Endodermal cell (in vitro differentiated cells): ENCODE measurements around the gene ING4. TPM values are rescaled to one million over a fixed set of nuclear protein-coding genes. Genes with fewer than 3 reads are reported as not detected.

Experiments
- DNase-seq: peaks from one replicate; pipeline ENCODE4 v3.0.0-alpha.2; 2017
- H3K27ac ChIP-seq: 2 replicates; pipeline ENCODE4 v1.5.1; 2013; ENCODE audit warnings: mild to moderate bottlenecking, low read depth, low read length, moderate library complexity
- H3K27me3 ChIP-seq: 2 replicates; pipeline ENCODE4 v1.6.1; 2013; ENCODE audit warnings: mild to moderate bottlenecking, low read length, moderate library complexity; ENCODE audit not compliant: insufficient read depth, control insufficient read depth, poor library complexity, severe bottlenecking
- H3K36me3 ChIP-seq: 2 replicates; pipeline ENCODE4 v1.7.0; 2013; ENCODE audit warnings: mild to moderate bottlenecking, low read length, moderate library complexity; ENCODE audit not compliant: control insufficient read depth, insufficient read depth
- H3K4me1 ChIP-seq: one replicate; pipeline ENCODE4 v1.7.0; 2013; ENCODE audit warnings: low read length; ENCODE audit not compliant: control insufficient read depth, insufficient read depth
- H3K4me3 ChIP-seq: 2 replicates; pipeline ENCODE4 v1.5.1; 2013; ENCODE audit warnings: mild to moderate bottlenecking, low read length, moderate library complexity
- H3K9ac ChIP-seq: 2 replicates; pipeline ENCODE4 v1.6.1; 2013; ENCODE audit warnings: mild to moderate bottlenecking, low read length, moderate library complexity; ENCODE audit not compliant: poor library complexity, severe bottlenecking; ENCODE audit errors: extremely low read depth
- H3K9me3 ChIP-seq: 2 replicates; pipeline ENCODE4 v1.6.1; 2013; ENCODE audit warnings: mild to moderate bottlenecking, low read length, moderate library complexity; ENCODE audit not compliant: control insufficient read depth
- H3K27ac Mint-ChIP-seq: 2 replicates; pipeline ENCODE4 v1.8.0; 2020; ENCODE audit warnings: mixed read lengths
- H3K27me3 Mint-ChIP-seq: 2 replicates; pipeline ENCODE4 v1.8.0; 2021; ENCODE audit warnings: mild to moderate bottlenecking, mixed read lengths; ENCODE audit not compliant: insufficient read depth
- H3K36me3 Mint-ChIP-seq: 2 replicates; pipeline ENCODE4 v1.8.0; 2020; ENCODE audit warnings: low read depth, mixed read lengths
- H3K4me1 Mint-ChIP-seq: 2 replicates; pipeline ENCODE4 v1.8.0; 2020; ENCODE audit warnings: mixed read lengths
- H3K4me3 Mint-ChIP-seq: 2 replicates; pipeline ENCODE4 v1.8.0; 2020; ENCODE audit warnings: mild to moderate bottlenecking, moderate library complexity, mixed read lengths
- H3K9me3 Mint-ChIP-seq: 2 replicates; pipeline ENCODE4 v1.8.0; 2020; ENCODE audit warnings: mild to moderate bottlenecking, mixed read lengths
- CTCF ChIP-seq: fragments of 200-600 bp; sonication (generic); conservative IDR thresholded peaks from 2 replicates; pipeline ENCODE4 v1.5.0; 2021; ENCODE audit warnings: antibody characterized with exemption, mild to moderate bottlenecking
- WGBS, 2 experiments: methylation state at CpG; one replicate each; pipeline versions ENCODE4 v1.1.5 to v1.1.7; 2013; ENCODE audit warnings: missing lambda C conversion rate in 2 of 2, mixed read lengths in 1 of 2; ENCODE audit not compliant: insufficient coverage in 1 of 2, insufficient read length in 1 of 2; 5-methylcytosine and 5-hydroxymethylcytosine counted together
- total RNA-seq, 2 donors: library from RNA; stranded (reverse); fragmentation: NEBNext Ultra II Directional in 1 of 2; extraction: Animal tissue kit (Norgen Biotek cat#: 25700) in 1 of 2; gene quantifications; 2 replicates in 1 of 2; 3 replicates in 1 of 2; pipeline ENCODE4 v1.2.1, GENCODE V29; 2021

The ING4 gene
- total RNA-seq, 2 donors from 2014 or later: 30.5 to 60.3 TPM

DNA sequence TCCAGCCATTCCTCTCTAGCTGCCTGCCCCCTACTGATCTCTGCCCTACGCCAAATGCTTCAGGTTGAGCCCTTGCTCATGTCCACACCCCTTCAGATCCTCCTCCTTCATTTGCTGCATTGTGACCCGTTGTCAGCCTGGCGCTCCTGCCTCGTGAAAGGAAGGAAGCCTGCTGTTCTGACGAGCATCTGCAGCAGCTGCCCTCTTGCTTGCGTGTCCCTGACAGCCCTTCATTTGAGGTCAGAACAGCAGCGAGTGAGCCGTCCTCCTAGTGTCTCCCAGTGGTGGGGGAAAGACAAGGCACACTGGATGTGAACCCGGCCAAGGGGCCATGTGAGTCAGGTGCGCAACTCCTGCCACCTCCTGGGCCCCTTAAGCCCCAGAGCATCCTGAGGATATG lies 40.7 kb upstream of the ING4 start:
- Histone ChIP-seq H3K36me3 (no peaks in the 10 kb centered on the region), H3K9ac (no peak overlapping the region), H3K27me3 (peaks cover 33% of the 10 kb centered on the region), H3K4me3 (no peak overlapping the region), H3K27ac (no peak overlapping the region), H3K9me3 (no peaks in the 10 kb centered on the region), H3K4me1 (no peaks in the 10 kb centered on the region)
- H3K9me3 Mint-ChIP-seq: peaks cover 8% of the 10 kb centered on the region
- H3K4me3 Mint-ChIP-seq: no peak overlapping the region
- 16 to 24% methylated on average over 10 of the region's 10 CpGs for WGBS, 2 experiments
- DNase-seq: peak; percentile 87
- no peak overlapping the region for H3K27ac Mint-ChIP-seq
- H3K4me1 Mint-ChIP-seq: peaks cover 13% of the 10 kb centered on the region
- peaks cover 67% of the 10 kb centered on the region for H3K27me3 Mint-ChIP-seq
- TF ChIP-seq CTCF: peak; percentile 63
- no peaks in the 10 kb centered on the region for H3K36me3 Mint-ChIP-seq

GRCh38 chr12:6701078-6701768 lies 38.3 kb upstream of the ING4 start:
- Mint-ChIP-seq H3K4me1 (peaks cover 20% of the 10 kb centered on the region), H3K27ac (no peak overlapping the region), H3K36me3 (no peaks in the 10 kb centered on the region), H3K27me3 (peaks cover 86% of the 10 kb centered on the region), H3K9me3 (peaks cover 4% of the 10 kb centered on the region), H3K4me3 (peak overlapping the region; percentile 62)
- Histone ChIP-seq H3K27ac (no peak overlapping the region), H3K9me3 (no peaks in the 10 kb centered on the region), H3K36me3 (no peaks in the 10 kb centered on the region), H3K27me3 (peaks cover 33% of the 10 kb centered on the region), H3K9ac (no peak overlapping the region), H3K4me3 (peak overlapping the region; percentile 78), H3K4me1 (no peaks in the 10 kb centered on the region)
- 37 to 41% methylated on average over 8 to 13 of the region's 13 CpGs for WGBS, 2 experiments
- no peak for TF ChIP-seq CTCF
- peak; percentile 77 for DNase-seq

DNA sequence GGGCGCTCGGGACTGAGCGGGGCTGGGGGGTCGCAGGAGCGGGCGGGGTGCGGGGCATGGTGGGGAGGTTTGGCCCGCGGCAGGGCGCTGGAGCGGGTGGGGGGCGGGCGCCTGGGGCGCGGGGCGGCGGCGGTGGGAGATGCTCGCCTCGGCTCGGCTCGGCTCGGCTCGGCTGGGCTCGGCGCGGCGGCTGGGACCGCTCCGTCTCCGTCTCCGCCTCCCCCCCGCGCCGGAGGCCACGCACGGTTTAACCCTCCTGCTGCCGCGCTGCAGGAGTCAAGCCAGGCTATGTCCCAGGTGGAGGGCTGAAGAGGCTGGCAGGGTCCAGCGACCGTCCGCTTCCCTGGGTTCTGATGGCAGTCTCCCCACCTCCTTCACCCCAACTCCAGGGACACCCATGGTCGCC lies 37.7 kb upstream of the ING4 start, which contains the start of gene PIANP:
TSS of gene PIANP (minus strand) at position 170 of the 406 bp plus-strand sequence. CDS start 2,754 bp downstream, outside the sequence.
- peaks cover 91% of the 10 kb centered on the region for H3K27me3 Mint-ChIP-seq
- peak within 1 kb of the TSS; percentile 6 for H3K9ac ChIP-seq
- peaks cover 33% of the 10 kb centered on the region for H3K27me3 ChIP-seq
- peaks cover 4% of the 10 kb centered on the region for H3K9me3 Mint-ChIP-seq
- TF ChIP-seq CTCF: no peak
- H3K27ac Mint-ChIP-seq: no peak within 1 kb of the TSS
- peak within 1 kb of the TSS; percentile 62 for H3K4me3 Mint-ChIP-seq
- peaks cover 20% of the 10 kb centered on the region for H3K4me1 Mint-ChIP-seq
- 0 to 1% methylated on average over 3 to 43 of the region's 43 CpGs for WGBS, 2 experiments
- no peak within 1 kb of the TSS for H3K27ac ChIP-seq
- DNase-seq: peak; percentile 83
- H3K4me3 ChIP-seq: peak within 1 kb of the TSS; percentile 78
- H3K9me3 ChIP-seq: no peaks in the 10 kb centered on the region
- no peaks in the 10 kb centered on the region for H3K36me3 ChIP-seq
- no peaks in the 10 kb centered on the region for H3K36me3 Mint-ChIP-seq
- H3K4me1 ChIP-seq: no peaks in the 10 kb centered on the region
